ENCODE data around the gene PCDH10.

Gene PCDH10

DNA sequence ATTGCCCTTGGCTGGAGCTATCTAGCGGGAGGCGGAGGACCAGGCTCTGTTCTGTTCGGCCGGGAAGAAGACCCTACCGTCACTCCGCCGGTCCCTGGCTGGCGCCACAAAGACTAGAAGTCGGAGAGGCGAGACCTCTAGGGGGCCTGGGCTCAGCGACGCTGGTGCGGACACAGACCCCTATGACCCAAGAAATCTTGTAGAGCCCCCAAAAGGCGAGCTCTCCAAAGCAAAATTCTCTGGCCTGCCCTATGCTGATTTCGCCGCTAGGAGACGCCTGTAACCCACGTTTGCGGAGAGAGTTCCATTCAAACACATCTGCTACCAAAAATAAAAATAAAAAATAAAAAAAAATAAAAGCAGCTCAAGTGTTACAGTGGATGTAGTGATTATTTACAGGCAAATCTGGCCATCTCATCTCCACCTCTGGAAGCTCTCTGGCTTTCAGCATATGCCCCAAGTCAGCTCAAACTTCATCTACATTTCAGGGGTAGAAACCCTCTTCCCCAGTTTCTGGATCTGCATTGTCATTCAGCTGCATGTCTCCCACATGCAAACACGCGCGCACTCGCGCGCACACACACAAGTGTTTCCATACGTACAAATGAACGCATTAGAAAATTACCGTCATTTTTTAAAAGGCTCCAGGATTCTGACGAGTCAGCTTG, 2.4 kb upstream of the PCDH10 start:
- 0 out of 3 replicates have a peak, but pooled peaks have one; percentile 16 for ATAC-seq (ENCODE audit: low read depth)
- Histone ChIP-seq H3K4me3 (ENCODE audit: severe bottlenecking) (peak overlapping the region; percentile 32), H3K27me3 (ENCODE audit: insufficient read depth, poor library complexity, severe bottlenecking) (peaks cover 86% of the 10 kb centered on the region), H3K36me3 (ENCODE audit: low read depth) (no peaks in the 10 kb centered on the region), H3K4me1 (ENCODE audit: insufficient read depth, poor library complexity, severe bottlenecking) (no peaks in the 10 kb centered on the region), H3K27ac (ENCODE audit: poor library complexity, severe bottlenecking) (no peak overlapping the region), H3K9me3 (ENCODE audit: severe bottlenecking) (no peaks in the 10 kb centered on the region)
- TF ChIP-seq, protein P1, sequence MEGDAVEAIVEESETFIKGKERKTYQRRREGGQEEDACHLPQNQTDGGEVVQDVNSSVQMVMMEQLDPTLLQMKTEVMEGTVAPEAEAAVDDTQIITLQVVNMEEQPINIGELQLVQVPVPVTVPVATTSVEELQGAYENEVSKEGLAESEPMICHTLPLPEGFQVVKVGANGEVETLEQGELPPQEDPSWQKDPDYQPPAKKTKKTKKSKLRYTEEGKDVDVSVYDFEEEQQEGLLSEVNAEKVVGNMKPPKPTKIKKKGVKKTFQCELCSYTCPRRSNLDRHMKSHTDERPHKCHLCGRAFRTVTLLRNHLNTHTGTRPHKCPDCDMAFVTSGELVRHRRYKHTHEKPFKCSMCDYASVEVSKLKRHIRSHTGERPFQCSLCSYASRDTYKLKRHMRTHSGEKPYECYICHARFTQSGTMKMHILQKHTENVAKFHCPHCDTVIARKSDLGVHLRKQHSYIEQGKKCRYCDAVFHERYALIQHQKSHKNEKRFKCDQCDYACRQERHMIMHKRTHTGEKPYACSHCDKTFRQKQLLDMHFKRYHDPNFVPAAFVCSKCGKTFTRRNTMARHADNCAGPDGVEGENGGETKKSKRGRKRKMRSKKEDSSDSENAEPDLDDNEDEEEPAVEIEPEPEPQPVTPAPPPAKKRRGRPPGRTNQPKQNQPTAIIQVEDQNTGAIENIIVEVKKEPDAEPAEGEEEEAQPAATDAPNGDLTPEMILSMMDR (IDR thresholded peaks at IDR 0.05; ENCODE audit: poor library complexity, severe bottlenecking): peak; percentile 92
- DNase-seq (ENCODE audit: low spot score): no peak

DNA sequence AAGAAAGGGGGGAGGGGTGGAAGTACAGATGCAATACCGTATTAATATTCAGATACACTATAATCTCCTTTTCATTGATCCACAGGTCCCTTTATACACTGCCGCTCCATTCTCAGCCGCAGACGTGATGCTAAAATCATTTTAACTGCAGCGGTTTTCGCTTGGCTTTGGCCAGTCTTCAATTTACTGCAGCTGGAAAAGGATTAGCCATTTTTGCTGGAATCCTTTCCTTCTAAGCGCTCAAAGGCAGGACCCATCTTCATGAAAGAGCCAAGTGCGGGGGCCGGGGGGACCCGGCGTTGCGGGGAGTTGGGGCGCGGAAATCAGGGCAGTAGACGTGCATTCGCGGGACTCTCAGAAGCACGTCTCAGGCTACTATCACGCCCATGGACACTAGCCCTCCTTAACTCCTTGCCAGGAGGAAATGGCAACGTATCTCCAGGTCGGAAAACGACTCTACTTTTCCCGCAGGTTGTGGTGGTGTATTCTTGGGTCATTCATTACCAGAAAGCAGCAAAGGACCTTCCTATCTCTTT, 1.7 kb upstream of the PCDH10 start:
- Histone ChIP-seq H3K4me1 (ENCODE audit: insufficient read depth, poor library complexity, severe bottlenecking) (no peaks in the 10 kb centered on the region), H3K36me3 (ENCODE audit: low read depth) (no peaks in the 10 kb centered on the region), H3K9me3 (ENCODE audit: severe bottlenecking) (no peaks in the 10 kb centered on the region), H3K27me3 (ENCODE audit: insufficient read depth, poor library complexity, severe bottlenecking) (peaks cover 89% of the 10 kb centered on the region), H3K27ac (ENCODE audit: poor library complexity, severe bottlenecking) (no peak overlapping the region), H3K4me3 (ENCODE audit: severe bottlenecking) (peak overlapping the region; percentile 32)
- TF ChIP-seq, protein P1 (IDR thresholded peaks at IDR 0.05; ENCODE audit: poor library complexity, severe bottlenecking): no peak
- DNase-seq (ENCODE audit: low spot score) (no peak), ATAC-seq (ENCODE audit: low read depth) (no peak)

DNA sequence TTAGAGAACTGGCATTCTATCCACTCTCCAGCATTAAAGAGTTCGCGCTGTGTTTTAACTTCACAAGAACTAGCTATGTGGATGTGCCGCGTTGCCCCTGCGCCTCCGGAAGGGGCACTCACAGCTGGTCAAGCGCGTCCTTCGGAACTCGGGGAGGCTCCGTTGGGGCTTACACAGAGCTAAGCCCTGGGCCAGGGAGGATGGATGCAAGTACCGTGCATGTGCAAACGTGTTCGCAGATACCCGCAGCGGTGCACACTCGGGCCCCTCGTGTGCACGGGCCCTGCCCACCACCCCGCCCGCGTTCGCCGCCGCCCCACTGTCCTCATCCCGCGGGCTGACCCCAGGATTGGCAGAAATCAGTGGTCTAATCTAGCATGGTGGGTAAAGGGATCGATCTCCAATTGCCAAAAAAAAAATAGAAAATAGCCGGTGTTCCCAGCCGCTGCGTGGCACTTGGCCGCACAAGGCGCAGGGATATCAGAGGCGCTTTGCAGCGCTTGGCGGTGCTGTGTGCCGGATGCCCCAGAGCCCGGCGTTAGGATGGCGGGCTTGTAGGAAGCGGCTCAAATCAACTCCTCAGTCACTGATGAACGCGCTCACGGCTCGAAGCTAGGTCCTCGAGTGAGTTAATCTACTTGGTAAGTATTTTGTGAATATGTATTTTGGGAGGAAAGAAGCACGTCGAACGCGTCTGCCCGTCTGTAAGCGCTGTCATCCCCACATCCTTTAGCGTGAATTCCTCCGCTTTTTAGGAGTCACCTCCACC, 989 bp upstream of the PCDH10 start:
- no peak overlapping the region for H3K27ac ChIP-seq (ENCODE audit: poor library complexity, severe bottlenecking)
- DNase-seq (ENCODE audit: low spot score) (no peak), ATAC-seq (ENCODE audit: low read depth) (peak; percentile 21; the same call in 1 of the 3 replicates)
- peaks cover 96% of the 10 kb centered on the region for H3K27me3 ChIP-seq (ENCODE audit: insufficient read depth, poor library complexity, severe bottlenecking)
- TF ChIP-seq, protein P1 (IDR thresholded peaks at IDR 0.05; ENCODE audit: poor library complexity, severe bottlenecking): no peak
- H3K4me3 ChIP-seq (ENCODE audit: severe bottlenecking): peak overlapping the region; percentile 32
- no peaks in the 10 kb centered on the region for H3K4me1 ChIP-seq (ENCODE audit: insufficient read depth, poor library complexity, severe bottlenecking)
- H3K36me3 ChIP-seq (ENCODE audit: low read depth): no peaks in the 10 kb centered on the region
- no peaks in the 10 kb centered on the region for H3K9me3 ChIP-seq (ENCODE audit: severe bottlenecking)

DNA sequence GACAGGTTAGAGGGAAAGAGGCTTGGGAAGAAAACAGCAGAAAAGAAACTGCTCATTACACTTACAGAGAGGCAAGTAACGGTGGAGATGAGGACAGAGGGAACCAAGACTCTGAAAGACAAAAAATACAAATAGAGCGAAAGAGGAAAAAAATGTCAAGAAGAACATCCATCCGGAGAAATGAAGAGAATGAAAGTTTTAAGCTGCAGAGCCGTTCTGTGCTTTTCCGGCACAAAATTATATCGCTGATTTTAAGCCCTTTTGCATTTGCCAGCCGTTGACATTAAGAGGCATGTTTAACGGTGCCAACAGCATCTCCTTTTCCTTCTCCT, 236 bp downstream of the PCDH10 start:
- ATAC-seq (ENCODE audit: low read depth) (no peak), DNase-seq (ENCODE audit: low spot score) (no peak)
- peak overlapping the region; percentile 32 for H3K4me3 ChIP-seq (ENCODE audit: severe bottlenecking)
- H3K4me1 ChIP-seq (ENCODE audit: insufficient read depth, poor library complexity, severe bottlenecking): no peaks in the 10 kb centered on the region
- no peaks in the 10 kb centered on the region for H3K9me3 ChIP-seq (ENCODE audit: severe bottlenecking)
- TF ChIP-seq, protein P1 (IDR thresholded peaks at IDR 0.05; ENCODE audit: poor library complexity, severe bottlenecking): no peak
- no peak overlapping the region for H3K27ac ChIP-seq (ENCODE audit: poor library complexity, severe bottlenecking)
- H3K36me3 ChIP-seq (ENCODE audit: low read depth): no peaks in the 10 kb centered on the region
- H3K27me3 ChIP-seq (ENCODE audit: insufficient read depth, poor library complexity, severe bottlenecking): peaks cover 98% of the 10 kb centered on the region

Measured in RWPE2 (cell line).